HG02759 (cell line): ENCODE data around the gene PILRA.
"Not testable (repeated sequence)": the region's sequence is repeated elsewhere in the genome, so short reads cannot be mapped to it uniquely, and the experiment has no call there.

Experiments
- ATAC-seq: cut with Tn5 transposase; IDR thresholded peaks from one replicate; pipeline ENCODE4 v1.9.1; 2021; ENCODE audit warnings: mild to moderate bottlenecking, moderate library complexity; ENCODE audit not compliant: unreplicated experiment

The PILRA gene

DNA sequence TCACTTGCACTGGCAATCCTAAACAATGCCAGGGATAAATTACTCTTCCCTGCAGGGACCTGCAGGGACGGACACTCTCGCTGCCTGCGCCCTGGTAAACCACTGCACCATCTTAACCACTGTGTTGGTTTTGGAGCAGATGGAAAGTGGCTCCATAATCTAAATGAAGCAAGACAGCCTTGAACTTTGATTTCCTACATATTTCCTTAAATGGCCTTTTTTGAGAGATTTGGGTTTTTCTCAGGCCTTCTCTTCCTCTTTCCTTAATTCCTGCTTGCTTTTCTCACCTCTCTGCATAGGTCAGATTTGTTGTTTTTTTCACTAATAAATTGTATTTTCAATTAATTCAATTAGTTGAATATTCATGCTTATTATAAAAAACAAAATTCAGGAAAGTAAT, 2.8 kb downstream of the PILRA start:
- no peak for ATAC-seq

DNA sequence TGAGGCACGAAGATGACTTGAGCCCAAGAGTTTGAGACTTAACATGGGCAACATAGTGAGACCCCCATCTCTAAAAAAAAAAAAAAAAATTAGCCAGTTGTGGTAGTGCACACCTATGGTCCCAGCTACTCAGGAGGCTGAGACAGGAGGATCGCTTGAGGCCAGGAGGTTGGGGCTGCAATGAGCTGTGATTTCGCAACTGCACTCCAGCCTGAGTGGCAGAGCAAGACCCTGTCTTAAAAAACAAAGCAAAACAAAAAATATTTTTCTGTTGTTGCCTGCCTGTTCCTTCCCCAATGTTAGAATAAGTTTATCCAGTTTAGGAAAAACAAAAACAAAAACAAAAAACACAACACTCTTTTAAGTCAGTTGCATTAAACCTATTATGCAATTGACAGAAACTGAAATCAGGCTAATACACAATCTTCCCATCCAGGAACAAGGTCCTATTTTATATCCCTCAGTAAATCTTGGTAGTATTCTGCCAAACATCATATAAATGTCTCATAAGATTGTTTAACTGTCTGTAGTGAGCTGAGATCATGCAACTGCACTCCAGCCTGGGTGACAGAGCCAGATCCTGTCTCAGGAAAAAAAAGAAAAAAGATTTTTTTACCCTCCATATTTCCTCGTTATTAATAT, 4.9 kb downstream of the PILRA start:
- ATAC-seq, result no peak

DNA sequence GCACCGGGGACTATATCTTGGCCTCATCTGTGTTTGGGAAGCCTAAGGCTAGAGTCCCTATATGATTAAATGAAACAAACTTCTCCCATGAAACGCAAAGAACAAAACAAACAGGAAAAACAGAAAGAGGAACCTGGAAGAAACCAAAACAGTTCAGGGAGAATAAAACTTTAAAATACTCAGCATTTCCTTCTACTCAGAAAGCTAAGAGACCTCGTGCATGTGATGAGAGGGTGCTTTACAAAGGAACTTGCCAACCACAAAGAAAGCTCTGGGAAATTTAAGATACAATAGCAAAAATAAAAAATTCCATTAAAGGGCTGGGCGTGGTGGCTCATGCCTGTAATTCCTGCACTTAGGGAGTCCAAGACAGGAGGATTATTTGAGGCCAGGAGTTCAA, 6.9 kb downstream of the PILRA start:
- ATAC-seq, result no peak

DNA sequence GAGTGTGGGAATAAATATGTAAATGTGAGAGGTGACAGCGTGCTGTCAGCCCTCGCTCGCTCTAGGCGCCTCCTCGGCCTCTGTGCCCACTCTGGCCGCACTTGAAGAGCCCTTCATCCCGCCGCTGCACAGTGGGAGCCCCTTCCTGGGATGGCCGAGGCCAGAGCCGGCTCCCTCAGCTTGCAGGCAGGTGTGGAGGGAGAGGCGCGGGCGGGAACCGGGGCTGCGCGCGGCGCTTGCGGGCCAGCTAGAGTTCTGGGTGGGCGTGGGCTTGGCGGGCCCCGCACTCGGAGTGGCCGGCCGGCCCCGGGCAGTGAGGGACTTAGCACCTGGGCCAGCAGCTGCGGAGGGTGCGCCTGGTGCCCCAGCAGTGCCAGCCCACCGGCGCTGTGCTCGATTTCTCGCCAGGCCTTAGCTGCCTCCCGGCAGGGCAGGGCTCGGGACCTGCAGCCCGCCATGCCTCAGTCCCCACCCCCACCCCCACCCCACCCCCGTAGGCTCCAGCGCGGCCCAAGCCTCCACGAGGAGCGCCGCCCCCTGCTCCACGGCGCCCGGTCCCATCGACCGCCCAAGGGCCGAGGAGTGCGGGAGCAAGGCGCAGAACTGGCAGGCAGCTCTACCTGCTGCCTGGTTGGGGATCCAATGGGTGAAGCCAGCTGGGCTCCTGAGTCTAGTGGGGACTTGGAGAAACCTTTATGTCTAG, 8.4 kb downstream of the PILRA start:
- ATAC-seq, result not testable (repeated sequence)

DNA sequence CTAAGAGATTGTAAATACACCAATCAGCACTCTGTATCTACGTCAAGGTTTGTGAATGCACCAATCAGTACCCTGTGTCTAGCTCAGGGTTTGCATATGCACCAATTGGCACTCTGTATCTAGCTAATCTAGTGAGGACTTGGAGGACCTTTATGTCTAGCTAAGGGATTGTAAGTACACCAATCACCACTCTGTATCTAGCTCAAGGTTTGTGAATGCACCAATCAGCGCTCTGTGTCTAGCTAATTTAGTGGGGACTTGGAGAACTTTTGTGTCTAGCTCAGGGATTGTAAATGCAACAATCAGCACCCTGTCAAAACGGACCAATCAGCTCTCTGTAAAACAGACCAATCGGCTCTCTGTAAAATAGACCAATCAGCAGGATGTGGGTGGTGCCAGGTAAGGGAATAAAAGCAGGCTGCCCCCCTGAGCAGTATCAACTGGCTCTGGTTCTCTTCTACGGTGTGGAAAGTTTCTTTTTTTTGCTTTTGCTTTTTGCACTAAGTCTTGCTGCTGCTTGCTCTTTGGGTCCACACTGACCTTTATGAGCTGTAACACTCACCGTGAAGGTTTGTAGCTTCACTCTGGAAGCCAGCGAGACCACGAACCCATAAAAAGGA, 9.1 kb downstream of the PILRA start:
- ATAC-seq, result not testable (repeated sequence)

DNA sequence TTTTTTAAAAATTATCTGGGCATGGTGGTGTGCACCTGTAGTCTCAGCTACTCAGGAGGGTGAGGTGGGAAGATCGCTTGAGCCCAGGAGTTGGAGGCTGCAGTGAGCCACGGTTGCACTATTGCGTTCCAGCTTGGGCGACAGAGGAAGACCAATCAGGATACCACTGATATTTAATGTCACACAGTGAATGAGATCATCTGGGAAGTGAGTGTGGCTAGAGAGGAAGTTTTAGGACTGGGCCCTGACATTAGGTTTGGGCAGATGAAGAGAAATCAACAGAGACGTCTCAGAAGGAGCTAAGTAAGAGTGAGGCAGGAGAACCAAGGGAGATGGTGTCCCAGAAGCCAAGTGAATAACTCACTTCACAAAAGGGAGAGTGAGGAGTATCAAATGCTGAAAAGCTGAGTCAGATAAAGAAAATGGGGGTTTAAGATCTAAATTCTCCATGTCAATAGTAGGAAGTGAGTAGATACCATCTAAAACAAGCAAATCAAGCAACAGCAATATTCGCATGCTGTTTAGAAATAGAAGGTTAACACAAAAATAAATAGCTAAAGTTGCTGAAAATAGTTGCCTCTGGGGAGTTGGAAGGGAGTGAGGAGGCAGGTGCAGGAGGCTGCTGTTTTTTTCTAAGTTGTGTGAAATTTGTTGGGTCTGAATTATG, 11.5 kb downstream of the PILRA start:
- no peak for ATAC-seq

DNA sequence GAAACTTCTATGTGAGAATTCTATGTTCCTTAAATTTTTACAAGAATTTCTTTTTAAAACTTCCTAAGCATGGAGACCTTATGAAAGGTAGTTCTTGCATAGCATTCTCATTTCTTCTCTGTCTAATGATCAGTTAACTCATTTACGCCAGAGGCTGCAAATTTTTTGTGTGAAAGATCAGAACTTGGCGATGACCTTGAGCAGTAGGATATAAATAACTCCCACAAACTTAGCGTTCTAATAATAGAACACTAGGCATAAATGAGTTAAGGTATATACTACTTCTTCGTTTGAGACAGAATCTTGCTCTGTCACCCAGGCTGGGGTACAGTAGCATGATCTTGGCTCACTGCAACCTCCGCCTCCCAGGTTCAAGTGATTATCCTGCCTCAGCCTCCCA, 13.7 kb downstream of the PILRA start:
- ATAC-seq, result no peak

DNA sequence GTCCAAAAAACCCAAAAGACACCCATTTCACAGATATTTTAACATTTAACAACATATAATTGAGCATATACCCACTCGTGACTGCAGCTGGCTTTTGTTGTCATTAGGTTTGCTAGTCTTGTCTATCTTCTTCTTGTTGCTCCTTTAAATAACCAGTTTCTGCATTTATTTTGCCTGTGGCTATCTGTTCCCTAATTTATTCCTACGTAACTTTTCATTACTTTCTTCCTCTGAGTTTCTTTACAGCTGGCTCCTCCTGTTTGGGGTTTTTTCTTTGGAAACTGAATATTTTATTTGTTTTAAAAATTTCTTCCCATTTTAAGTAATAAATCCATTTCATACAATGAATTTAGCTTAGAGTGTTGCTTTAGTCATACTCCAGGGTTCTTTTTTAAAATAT, 14.4 kb downstream of the PILRA start:
- ATAC-seq, result no peak

DNA sequence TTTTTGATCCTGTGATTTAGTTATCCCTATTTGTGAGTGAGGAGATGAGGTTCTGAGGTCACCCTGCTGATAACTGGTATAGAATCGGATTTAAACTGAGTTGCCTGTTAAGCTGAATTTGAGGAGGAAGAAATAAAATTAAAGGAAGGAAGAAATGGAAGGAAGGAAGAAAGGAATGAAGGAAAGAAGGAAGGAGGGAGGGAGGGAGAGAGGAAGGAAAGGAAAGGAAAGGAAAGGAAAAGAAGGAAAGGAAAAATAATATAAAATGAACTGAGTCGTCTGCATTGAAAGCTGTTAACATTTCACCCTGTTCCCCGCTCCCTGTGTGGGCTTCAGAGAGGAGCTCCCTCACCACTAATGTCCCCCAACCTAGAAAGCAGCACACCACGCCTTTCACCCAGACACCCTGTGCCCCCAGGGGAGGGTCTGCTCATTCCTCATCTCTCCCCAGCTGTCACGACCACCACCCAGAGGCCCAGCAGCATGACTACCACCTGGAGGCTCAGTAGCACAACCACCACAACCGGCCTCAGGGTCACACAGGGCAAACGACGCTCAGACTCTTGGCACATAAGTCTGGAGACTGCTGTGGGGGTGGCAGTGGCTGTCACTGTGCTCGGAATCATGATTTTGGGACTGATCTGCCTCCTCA, 16.3 kb downstream of the PILRA start:
- ATAC-seq, result no peak

DNA sequence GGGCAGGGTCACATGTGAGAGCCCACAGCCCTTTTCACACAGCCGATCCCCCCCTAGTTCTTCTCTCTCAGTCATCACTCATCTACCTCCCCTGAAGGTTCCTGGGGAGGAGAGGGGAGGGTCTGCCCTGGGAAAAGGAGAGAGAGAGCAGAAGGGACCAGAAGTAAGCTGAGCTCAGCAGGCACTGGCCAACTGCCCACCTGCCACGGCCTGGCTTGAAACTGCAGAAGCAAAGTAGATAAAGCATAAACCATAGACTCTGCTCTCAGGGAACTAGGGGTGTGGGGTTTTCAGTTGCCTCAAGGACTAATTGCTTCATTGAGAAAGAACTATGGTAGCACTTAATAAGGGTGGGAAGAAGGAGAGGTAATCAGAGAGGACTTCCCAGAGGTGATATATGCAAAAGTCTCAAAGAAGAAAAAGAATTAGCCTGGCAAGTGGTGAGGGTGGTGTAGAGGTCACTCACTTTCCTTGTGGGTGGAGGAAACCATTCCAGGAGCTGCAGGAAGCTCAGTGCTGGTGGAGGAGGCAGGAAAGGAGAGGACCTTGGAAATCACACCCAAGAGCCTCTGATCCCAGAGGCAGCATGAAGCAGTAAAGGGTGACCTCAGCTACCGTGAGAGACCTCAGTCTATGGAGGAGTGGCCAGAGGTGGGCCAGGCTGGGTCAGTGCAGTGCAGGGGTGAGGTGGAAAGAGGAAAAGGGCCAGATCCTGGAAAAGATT, 17.2 kb downstream of the PILRA start:
- no peak for ATAC-seq

DNA sequence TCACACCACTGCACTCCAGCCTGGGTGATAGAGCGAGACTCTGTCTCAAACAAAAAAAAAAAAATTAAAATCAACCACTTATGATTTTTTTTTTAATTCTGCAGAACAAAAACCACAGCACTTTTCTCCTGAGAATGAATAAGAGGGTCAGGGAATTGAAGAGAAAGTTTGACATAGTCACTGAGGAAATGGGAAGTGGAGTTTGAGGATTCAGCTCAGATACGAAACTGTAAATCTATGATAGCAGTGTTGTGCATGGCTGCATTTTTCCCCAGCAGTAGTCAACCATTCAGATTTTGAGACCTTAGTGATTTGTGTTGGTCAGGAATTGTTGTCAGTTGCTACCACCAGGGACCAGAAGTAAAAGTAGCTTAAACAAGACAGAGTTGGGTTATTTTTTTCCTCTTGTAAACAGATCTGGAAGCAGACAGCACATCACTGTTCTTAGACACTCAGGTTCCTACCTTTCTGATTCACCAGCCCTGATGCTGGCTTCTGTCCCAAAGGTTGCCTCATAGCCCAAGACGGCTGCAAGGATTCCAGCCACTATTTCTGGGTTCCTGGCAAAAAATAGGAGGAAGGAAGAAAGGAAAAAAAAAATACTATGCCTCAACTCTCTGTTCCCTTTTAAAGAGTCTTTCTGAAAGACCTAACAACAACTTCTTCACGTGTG, 20.1 kb downstream of the PILRA start:
- ATAC-seq, result no peak

DNA sequence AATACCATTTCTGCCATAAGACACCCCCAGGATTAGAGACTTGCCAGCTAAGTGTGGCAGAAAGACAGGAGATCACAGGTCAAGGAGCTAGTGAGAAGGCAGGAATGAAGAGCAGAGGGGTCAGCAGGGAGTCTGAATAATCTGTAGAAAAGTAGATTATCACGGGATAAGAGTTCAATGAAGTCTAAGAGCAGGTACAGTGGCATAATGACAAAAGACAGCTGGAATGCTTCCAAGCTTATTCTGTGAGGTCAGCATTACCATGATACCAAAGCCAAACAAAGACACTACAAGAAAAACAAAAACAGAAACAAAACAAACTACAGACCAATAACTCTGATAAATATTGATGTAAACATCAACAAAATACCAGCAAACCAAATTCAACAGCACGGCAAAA, 20.8 kb downstream of the PILRA start:
- no peak for ATAC-seq

DNA sequence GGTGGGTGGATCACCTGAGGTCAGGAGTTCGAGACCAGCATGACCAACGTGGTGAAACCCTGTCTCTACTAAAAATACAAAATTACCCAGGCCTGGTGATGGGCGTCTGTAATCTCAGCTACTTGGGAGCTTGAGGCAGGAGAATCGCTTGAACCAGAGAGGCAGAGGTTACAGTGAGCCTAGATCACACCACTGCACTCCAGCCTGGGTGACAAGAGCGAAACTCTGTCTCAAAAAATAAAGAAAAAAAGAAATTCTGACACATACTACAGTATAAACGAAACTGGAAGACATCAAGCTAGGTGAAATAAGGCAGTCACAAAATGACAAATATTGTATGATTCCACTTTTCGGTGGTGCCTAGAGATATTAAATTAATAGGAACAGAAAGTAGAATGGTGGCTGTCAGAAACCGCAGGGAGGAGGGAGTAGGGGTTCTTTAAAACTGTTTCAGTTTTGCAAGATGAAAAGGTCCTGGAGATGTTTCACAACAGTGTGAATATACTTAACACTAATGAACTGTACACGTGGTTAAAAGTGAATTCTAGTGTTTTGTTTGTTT, 23.2 kb downstream of the PILRA start:
- ATAC-seq, result peak; percentile 93

DNA sequence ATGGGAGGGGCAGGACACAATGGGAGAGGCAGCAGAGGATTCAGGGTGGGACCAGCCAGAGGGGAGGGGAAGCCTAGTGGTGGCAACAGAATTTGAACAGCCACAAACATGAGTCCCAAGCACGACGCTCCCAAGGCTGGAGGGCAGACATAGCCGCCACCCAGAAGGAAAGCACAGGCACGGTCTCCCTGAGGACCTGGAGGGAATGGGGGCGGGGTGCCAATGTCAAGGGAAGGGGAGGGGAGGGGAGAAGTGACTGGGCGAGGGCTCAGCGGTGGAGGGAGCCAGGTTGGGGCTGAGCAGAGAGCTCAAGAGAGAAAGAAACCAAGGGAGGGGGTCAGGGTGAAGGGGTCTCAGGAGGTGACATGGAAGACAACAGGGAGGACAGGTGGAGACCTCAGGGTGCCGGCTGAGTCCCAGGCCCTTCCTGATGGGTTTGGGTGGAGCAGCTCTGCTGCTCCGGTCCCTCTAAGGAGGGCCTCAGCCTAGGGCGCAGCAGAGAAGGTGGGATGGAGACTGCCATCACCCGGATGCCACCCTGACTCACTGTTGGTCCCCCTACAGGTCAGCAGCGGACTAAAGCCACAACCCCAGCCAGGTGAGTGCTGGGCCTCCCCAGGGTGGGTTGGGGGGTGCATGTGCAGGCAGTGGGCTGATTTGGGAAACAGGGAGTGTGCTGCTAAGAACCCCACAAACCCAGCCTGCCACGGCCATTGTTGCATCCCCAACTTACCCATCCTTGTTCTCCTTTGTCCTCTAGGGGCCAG, 24.2 kb downstream of the PILRA start:
- ATAC-seq, result no peak

DNA sequence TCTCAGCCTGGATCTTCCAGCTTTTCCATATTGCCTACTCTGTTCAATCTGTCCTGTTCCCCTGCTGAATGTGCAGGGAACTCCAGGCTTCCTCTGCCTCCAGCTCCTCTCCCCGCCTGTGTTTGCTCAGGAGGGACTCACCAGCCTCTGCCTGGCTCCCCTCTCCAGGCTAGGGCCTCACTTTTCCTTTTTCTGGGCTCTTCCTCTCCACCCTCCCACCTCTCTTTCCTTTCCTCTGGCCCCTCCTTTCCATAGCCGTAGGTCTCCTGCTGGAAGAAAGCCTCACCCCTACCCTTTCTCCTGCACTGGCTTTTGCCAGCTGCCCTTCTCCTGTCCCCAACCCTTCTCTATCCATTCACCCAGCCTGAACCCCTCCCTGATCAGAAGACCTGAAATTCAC, 25.0 kb downstream of the PILRA start:
- no peak for ATAC-seq

DNA sequence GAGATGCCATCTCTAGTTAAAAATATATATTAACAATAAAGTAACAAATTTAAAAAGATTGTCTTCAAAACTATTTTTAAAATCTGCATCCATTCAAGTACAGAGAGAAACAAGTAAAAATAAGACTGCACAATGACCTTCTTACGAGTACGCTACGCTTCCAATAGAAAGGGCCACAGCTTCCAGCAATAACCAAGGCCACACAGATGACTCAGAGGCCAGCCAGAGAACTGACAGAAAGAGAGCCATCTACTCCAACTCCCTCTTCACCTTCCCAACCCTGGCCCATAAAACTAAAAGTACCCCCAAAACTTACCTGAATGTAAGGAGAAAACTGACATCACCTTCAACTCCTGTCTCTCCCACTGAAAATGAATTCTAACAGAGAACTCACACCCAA, 26.8 kb downstream of the PILRA start:
- no peak for ATAC-seq

DNA sequence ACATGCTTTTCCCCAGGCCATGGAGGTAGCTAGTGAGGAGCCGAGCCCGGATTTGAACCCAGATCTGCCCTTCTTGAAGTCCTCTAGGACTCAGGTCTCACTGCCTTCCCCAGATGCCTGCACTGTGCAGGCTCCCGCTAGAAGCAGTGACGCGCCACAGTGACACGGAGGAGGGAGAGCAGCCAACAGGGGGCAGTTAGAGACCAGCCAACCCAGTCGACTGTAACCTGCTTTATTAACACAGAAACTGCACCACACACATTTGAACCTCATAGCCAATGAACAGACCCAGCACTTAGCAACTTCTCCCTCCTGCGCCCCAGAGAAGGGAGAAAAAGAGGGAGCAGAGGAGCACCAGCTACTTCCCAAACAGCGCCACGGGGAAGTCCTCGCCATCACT, 27.4 kb downstream of the PILRA start:
- no peak for ATAC-seq

DNA sequence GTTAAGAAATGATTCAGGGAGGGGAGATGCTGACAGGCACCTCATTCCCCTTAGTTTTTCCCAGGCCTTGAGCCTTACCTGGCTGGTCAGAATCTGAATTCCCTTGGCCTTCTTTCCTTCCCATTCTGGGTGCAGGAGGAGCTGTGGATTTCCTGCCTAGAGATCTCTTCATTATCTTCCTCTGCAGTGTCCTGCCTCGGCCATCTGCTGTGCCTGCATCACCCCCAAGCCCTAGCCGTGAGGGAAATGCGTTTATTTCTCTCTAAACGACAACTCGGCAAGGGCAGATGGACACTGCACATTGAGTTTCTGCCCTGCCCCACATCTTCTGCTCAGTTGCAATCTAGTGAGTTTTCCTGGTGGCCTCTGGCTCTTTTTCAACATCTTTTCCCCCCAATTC, 28.5 kb downstream of the PILRA start:
- ATAC-seq, result no peak

DNA sequence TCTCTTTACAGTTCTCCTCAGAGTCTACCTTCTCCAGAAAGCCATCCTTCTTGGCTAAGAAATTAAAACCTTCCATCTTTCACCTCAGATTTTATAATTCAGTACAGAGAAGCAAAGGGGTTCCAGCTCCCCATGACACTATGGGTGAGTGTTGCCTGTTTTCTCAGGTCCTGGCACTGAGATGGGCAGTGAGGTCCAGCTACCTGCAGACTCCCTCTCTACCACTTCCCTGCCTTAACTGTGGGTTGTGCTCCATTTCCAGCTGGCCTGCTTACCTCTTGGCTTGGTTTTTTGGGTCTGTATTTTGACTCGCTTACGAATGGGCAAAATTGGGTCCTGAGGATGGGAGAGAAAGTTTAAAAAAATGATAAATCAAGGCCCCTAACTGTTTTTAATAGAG, 29.0 kb downstream of the PILRA start:
- ATAC-seq, result no peak
